K562 (cell line): Measurements from ENCODE around the gene C2orf92. TPM values are rescaled to one million over a fixed set of nuclear protein-coding genes. Genes with fewer than 3 reads are reported as not detected.
A peak's percentile ranks its signal among the peaks of the same experiment; 100 is the strongest.

Source experiments
- ATAC-seq: fragments of 200-7000 bp; cut with Tn5 transposase; 3 replicates; pipeline ENCODE4 v1.9.1; 2020; ENCODE audit warnings: moderate library complexity
- BruUV-seq: library from RNA; stranded (reverse); fragments of 400-500 nt; replicated peaks from 2 replicates; lab custom pipeline; 2021; lab: Mats Ljungman, UMichigan
- CTCF ChIA-PET: fragments of 300-600 bp; formaldehyde crosslinking; extraction: SDS; loops from one replicate; lab custom pipeline; 2021; ENCODE audit warnings: low intra/inter-chr PET ratio; lab: Yijun Ruan, JAX
- POLR2A ChIA-PET: fragments of 300-600, 350-650 bp; sonication (Branson Sonifier 250); formaldehyde crosslinking; extraction: SDS; loops from one replicate; lab custom pipeline; 2021; ENCODE audit warnings: antibody characterized with exemption, inconsistent platforms; lab: Yijun Ruan, JAX
- DNase-seq, 4 experiments: peaks; one replicate each; pipeline versions ENCODE4 v3.0.0 to v3.0.0-alpha.2; 2011 to 2018; ENCODE audit warnings: low spot score in 3 of 4, mixed read lengths in 3 of 4; ENCODE audit errors: extremely low read depth in 1 of 4
- FAIRE-seq: peaks from 2 replicates; lab custom pipeline; 2011; peaks lifted over from hg19 to GRCh38; lab: Jason Lieb, UNC
- H2AFZ ChIP-seq: 2 replicates; pipeline ENCODE4 v1.6.0; 2011; ENCODE audit warnings: low read depth, low read length, control low read depth, inconsistent platforms
- H3K27ac ChIP-seq: fragments of 200-600 bp; 3 replicates; pipeline ENCODE4 v1.8.0; 2011; ENCODE audit warnings: low read depth, mild to moderate bottlenecking, control low read depth, inconsistent platforms, low read length, moderate library complexity, mixed read lengths; ENCODE audit errors: extremely low read depth
- H3K27me3 ChIP-seq, 2 experiments: fragments of 300-600 bp in 1 of 2; 2 replicates in 1 of 2; 3 replicates in 1 of 2; pipeline versions ENCODE4 v1.6.0 to v1.8.0; 2011; ENCODE audit warnings: inconsistent platforms in 2 of 2, low read length in 2 of 2, mild to moderate bottlenecking in 1 of 2, mixed read lengths in 1 of 2, moderate library complexity in 1 of 2; ENCODE audit not compliant: control insufficient read depth in 2 of 2, insufficient read depth in 2 of 2
- H3K36me3 ChIP-seq: fragments of 300-600 bp; 3 replicates; pipeline ENCODE4 v1.8.0; 2011; ENCODE audit warnings: mild to moderate bottlenecking, low read length, inconsistent platforms; ENCODE audit not compliant: control insufficient read depth, insufficient read depth
- H3K4me1 ChIP-seq, 2 experiments: fragments of 200-600 bp in 1 of 2; replicated peaks in 1 of 2; 2 replicates in 1 of 2; 3 replicates in 1 of 2; pipeline versions ENCODE4 v1.5.1 to v1.8.0; 2011; ENCODE audit warnings: inconsistent platforms in 2 of 2, low read length in 2 of 2, mild to moderate bottlenecking in 1 of 2, mixed read lengths in 1 of 2, moderate library complexity in 1 of 2; ENCODE audit not compliant: control insufficient read depth in 2 of 2, insufficient read depth in 2 of 2
- H3K4me2 ChIP-seq: 2 replicates; pipeline ENCODE4 v1.6.1; 2011; ENCODE audit warnings: low read length, control low read depth, inconsistent platforms, mixed read lengths; ENCODE audit not compliant: insufficient read depth
- H3K4me3 ChIP-seq: fragments of 200-600 bp; sonication (generic), shearing (Covaris generic); 2 replicates; pipeline ENCODE4 v1.5.1; 2016; ENCODE audit warnings: control low read depth, inconsistent platforms
- H3K79me2 ChIP-seq: fragments of 200-600 bp; 3 replicates; pipeline ENCODE4 v1.8.0; 2011; ENCODE audit warnings: low read length, inconsistent platforms; ENCODE audit not compliant: control insufficient read depth, insufficient read depth
- H3K9ac ChIP-seq, 2 experiments: 2 replicates each; pipeline versions ENCODE4 v1.6.0 to v1.6.1; 2011; ENCODE audit warnings: low read depth in 2 of 2, low read length in 2 of 2, control low read depth in 1 of 2, inconsistent platforms in 1 of 2, mild to moderate bottlenecking in 1 of 2, mixed read lengths in 1 of 2; ENCODE audit not compliant: insufficient read depth in 1 of 2
- H3K9me1 ChIP-seq: one replicate; pipeline ENCODE4 v1.6.0; 2011; ENCODE audit warnings: inconsistent platforms, mild to moderate bottlenecking, low read length, moderate library complexity; ENCODE audit not compliant: control insufficient read depth, insufficient read depth
- H3K9me3 ChIP-seq: replicated peaks from 2 replicates; pipeline ENCODE4 v1.5.1; 2011; ENCODE audit warnings: low read depth, low read length, inconsistent platforms; ENCODE audit not compliant: control insufficient read depth, insufficient read depth
- H4K20me1 ChIP-seq: replicated peaks from 2 replicates; pipeline ENCODE4 v1.6.1; 2011; ENCODE audit warnings: low read length, inconsistent platforms, mixed read lengths; ENCODE audit not compliant: control insufficient read depth, insufficient read depth
- CHD2 ChIP-seq: IDR thresholded peaks from 2 replicates; pipeline ENCODE4 v1.6.1; 2011; ENCODE audit warnings: low read depth, low read length
- KAT8 ChIP-seq: fragments of 450-650 bp; IDR thresholded peaks from 2 replicates; pipeline ENCODE4 v1.6.1; 2016; ENCODE audit warnings: low read depth, mild to moderate bottlenecking
- MYNN ChIP-seq, 2 experiments: sonication (generic); formaldehyde crosslinking in 1 of 2; IDR thresholded peaks; 2 replicates each; pipeline versions ENCODE4 v1.5.0 to v1.6.1; 2016 to 2020; ENCODE audit warnings: antibody characterized with exemption in 1 of 2, missing genetic modification reagents in 1 of 2
- PHB2 ChIP-seq: fragments of 450-650 bp; IDR thresholded peaks from 2 replicates; pipeline ENCODE4 v1.6.1; 2017; ENCODE audit warnings: low read depth
- RBFOX2 ChIP-seq: fragments of 200-400 bp; formaldehyde crosslinking; IDR thresholded peaks from 2 replicates; pipeline ENCODE4 v1.6.1; 2017; ENCODE audit warnings: low read depth, mild to moderate bottlenecking, low read length, moderate library complexity
- SIN3B ChIP-seq: fragments of 450-650 bp; IDR thresholded peaks from 2 replicates; pipeline ENCODE4 v1.6.1; 2017; ENCODE audit warnings: low read depth, mild to moderate bottlenecking, moderate library complexity
- SMARCA5 ChIP-seq: fragments of 450-650 bp; IDR thresholded peaks from 2 replicates; pipeline ENCODE4 v1.6.1; 2016
- STAG1 ChIP-seq: sonication (generic); formaldehyde crosslinking; IDR thresholded peaks from 2 replicates; pipeline ENCODE4 v1.5.0; 2020; ENCODE audit warnings: missing genetic modification reagents, borderline replicate concordance
- ZFP36 ChIP-seq: fragments of 150-350 bp; IDR thresholded peaks from 2 replicates; pipeline ENCODE4 v1.6.1; 2018; ENCODE audit warnings: low read length, low read depth; ENCODE audit not compliant: partially characterized antibody
- ZNF436 ChIP-seq: fragments of 250-450, 450-650 bp; sonication (Bioruptor Pico); formaldehyde crosslinking; IDR thresholded peaks from 2 replicates; pipeline ENCODE4 v1.7.0; 2020; ENCODE audit warnings: mild to moderate bottlenecking
- ZNF589 ChIP-seq: fragments of 200-800 bp; sonication (Bioruptor generic); IDR thresholded peaks from 2 replicates; pipeline ENCODE4 v1.6.1; 2016; ENCODE audit warnings: low read depth, missing genetic modification characterization, missing compliant biosample characterization
- WGBS: fragments of 100-300 bp; shearing (Covaris generic); methylation state at CpG from one replicate; pipeline ENCODE4 v1.1.6; 2016; ENCODE audit warnings: low coverage, mixed read lengths; ENCODE audit not compliant: insufficient coverage; ENCODE audit errors: missing lambda C conversion rate; 5-methylcytosine and 5-hydroxymethylcytosine counted together
- in situ Hi-C: fragments of 300-500 bp; cut with MboI; formaldehyde crosslinking; loops from 4 replicates; pipeline ENCODE4 v1.15.0; 2018; ENCODE audit warnings: inconsistent platforms, mixed read lengths
- intact Hi-C: fragments of 100-400 bp; cut with micrococcal nuclease; formaldehyde crosslinking; loops from 2 replicates; pipeline ENCODE4 v1.14.2; 2022
- polyA plus RNA-seq, 8 experiments: library from polyadenylated mRNA; depleted of rRNA in 4 of 8; stranded (reverse) in 5 of 8; unstranded in 3 of 8; fragments of >200 nt; fragmentation: Nextera tagmentation in 2 of 8; fragmentation: Illumina TruSeq in 1 of 8; extraction: Ambion mirVana in 2 of 8; extraction: Trizol in 1 of 8; gene quantifications; 2 replicates each; pipeline versions ENCODE4 v1.2.1 to v1.2.3, GENCODE V29; 2011 to 2014; ENCODE audit warnings: inconsistent platforms in 1 of 8, missing spikeins in 1 of 8
- total RNA-seq, 7 experiments: library from RNA; depleted of rRNA in 6 of 7; stranded (reverse); fragments of >200 nt in 6 of 7; fragmentation: Illumina TruSeq in 2 of 7; extraction: Trizol in 2 of 7; gene quantifications; 2 replicates each; pipeline versions ENCODE4 v1.2.1 to v1.2.3, GENCODE V29; 2011 to 2021; ENCODE audit warnings: low replicate concordance in 1 of 7
- TF ChIP-seq, protein P1 (sequence below): sonication (generic); formaldehyde crosslinking; IDR thresholded peaks from 2 replicates; pipeline ENCODE4 v1.8.0; 2022; ENCODE audit warnings: mild to moderate bottlenecking, missing genetic modification reagents
- TF ChIP-seq, protein P2 (sequence below): sonication (generic); formaldehyde crosslinking; IDR thresholded peaks from 2 replicates; pipeline ENCODE4 v1.8.0; 2022; ENCODE audit warnings: mild to moderate bottlenecking, missing genetic modification reagents
- TF ChIP-seq, protein P3 (sequence below): fragments of 450-650 bp; IDR thresholded peaks from 2 replicates; pipeline ENCODE4 v1.6.1; 2017; ENCODE audit warnings: mild to moderate bottlenecking, moderate library complexity

The C2orf92 gene
- total and polyA plus RNA-seq, 9 of the 15 experiments (the other 6 are each of a cell fraction or from before 2014, with no cell fraction given) = 0.65 to 6.8 (median 3.6) TPM

DNA sequence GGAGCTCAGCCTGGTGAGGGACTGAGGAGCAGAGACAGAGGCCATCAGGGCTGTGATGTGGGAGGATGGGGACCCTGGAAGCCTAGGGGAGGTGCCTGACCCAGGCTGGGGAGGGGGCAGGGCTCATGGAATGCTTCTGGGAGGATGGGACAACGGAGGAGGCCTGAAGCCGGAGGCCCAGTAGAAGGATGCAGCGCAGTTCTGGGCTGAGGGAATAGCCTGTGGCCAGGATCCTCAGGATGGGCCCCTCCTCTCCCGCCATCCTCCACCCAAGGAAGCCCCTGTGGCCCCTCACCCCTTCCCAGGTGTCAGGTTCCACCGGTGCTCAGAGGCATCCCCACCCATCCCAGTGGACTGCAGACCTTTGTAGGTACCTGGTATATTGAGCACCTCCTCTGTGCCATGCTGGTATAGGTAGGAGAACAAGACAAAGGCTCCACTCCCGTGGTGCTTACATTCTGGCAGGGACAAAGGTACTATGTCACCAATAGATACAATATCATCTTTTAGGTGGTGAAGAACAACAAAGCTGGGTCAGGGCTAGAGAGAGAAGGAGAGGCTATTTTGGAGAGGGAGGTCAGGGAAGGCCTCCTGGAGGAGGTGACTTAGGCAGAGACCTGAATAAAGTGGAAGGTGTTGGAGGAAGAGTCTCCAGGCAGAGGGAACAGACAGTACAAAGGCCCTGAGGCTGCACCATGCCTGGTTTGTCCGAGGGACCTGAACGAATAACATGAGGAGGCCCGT is 46.6 kb downstream of the C2orf92 start:
- BruUV-seq = no TSS peak
- ATAC-seq (no peak), FAIRE-seq (no peak), DNase-seq (no peak)
- ChIA-PET POLR2A (no interaction called here), CTCF (no interaction called here)
- Histone ChIP-seq H3K36me3 (no peaks in the 10 kb centered on the region), H3K9ac (no peak overlapping the region; a peak in 1 of 4 replicates), H3K27me3 (peaks cover 0 to 10% of the 10 kb centered on the region in 2 experiments; a peak in 2 of 5 replicates), H3K4me2 (no peak overlapping the region), H3K79me2 (no peaks in the 10 kb centered on the region), H3K27ac (no peak overlapping the region), H2AFZ (no peak overlapping the region), H3K4me3 (no peak overlapping the region), H3K4me1 (peaks cover 15 to 37% of the 10 kb centered on the region in 2 experiments), H3K9me3 (no peaks in the 10 kb centered on the region), H3K9me1 (peaks cover 3% of the 10 kb centered on the region), H4K20me1 (peaks cover 4% of the 10 kb centered on the region; the same call in 1 of the 2 replicates)
- WGBS = 45% methylated on average over 9 of the region's 9 CpGs
- TF ChIP-seq KAT8 (no peak), MYNN (IDR thresholded peaks at IDR 0.05) (no peak), MYNN (CRISPR knock-in tag; IDR thresholded peaks at IDR 0.05) (no peak), STAG1 (CRISPR knock-in tag) (no peak), PHB2 (no peak), RBFOX2 (no peak), ZFP36 (peak; percentile 95), CHD2 (no peak), ZNF589 (no peak), SMARCA5 (peak; percentile 71; the same call in 1 of the 2 replicates), SIN3B (no peak), ZNF436 (CRISPR knock-in tag) (0 out of 2 replicates have a peak, but pooled peaks have one; percentile 46)
- TF ChIP-seq, protein P1, sequence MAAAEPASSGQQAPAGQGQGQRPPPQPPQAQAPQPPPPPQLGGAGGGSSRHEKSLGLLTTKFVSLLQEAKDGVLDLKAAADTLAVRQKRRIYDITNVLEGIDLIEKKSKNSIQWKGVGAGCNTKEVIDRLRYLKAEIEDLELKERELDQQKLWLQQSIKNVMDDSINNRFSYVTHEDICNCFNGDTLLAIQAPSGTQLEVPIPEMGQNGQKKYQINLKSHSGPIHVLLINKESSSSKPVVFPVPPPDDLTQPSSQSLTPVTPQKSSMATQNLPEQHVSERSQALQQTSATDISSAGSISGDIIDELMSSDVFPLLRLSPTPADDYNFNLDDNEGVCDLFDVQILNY (CRISPR knock-in tag) = no peak
- TF ChIP-seq, protein P2, sequence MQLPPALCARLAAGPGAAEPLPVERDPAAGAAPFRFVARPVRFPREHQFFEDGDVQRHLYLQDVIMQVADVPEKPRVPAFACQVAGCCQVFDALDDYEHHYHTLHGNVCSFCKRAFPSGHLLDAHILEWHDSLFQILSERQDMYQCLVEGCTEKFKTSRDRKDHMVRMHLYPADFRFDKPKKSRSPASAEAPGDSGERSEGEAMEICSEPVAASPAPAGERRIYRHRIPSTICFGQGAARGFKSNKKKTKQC (CRISPR knock-in tag) = no peak
- TF ChIP-seq, protein P3, sequence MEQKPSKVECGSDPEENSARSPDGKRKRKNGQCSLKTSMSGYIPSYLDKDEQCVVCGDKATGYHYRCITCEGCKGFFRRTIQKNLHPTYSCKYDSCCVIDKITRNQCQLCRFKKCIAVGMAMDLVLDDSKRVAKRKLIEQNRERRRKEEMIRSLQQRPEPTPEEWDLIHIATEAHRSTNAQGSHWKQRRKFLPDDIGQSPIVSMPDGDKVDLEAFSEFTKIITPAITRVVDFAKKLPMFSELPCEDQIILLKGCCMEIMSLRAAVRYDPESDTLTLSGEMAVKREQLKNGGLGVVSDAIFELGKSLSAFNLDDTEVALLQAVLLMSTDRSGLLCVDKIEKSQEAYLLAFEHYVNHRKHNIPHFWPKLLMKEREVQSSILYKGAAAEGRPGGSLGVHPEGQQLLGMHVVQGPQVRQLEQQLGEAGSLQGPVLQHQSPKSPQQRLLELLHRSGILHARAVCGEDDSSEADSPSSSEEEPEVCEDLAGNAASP = no peak
- in situ Hi-C loops = no loop called here
- intact Hi-C loops = no loop called here
